ENCODE measurements around the gene LUC7L2. TPM values are rescaled to one million over a fixed set of nuclear protein-coding genes. Genes with fewer than 3 reads are reported as not detected.
A peak's percentile ranks its signal among the peaks of the same experiment; 100 is the strongest.
"Not testable (repeated sequence)": the region's sequence is repeated elsewhere in the genome, so short reads cannot be mapped to it uniquely, and the experiment has no call there.

LUC7L2 gene, protein sequence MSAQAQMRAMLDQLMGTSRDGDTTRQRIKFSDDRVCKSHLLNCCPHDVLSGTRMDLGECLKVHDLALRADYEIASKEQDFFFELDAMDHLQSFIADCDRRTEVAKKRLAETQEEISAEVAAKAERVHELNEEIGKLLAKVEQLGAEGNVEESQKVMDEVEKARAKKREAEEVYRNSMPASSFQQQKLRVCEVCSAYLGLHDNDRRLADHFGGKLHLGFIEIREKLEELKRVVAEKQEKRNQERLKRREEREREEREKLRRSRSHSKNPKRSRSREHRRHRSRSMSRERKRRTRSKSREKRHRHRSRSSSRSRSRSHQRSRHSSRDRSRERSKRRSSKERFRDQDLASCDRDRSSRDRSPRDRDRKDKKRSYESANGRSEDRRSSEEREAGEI
- total RNA-seq (2022) (138 and 145 TPM in 2 replicates), Bru-seq, nascent RNA (percentile 94 among the genes with signal in this experiment), BruChase-seq, experiment 1, labeled RNA remaining after a 6-hour chase (percentile 99 among the genes with signal in this experiment), BruChase-seq, experiment 2, labeled RNA remaining after a 2-hour chase (percentile 98 among the genes with signal in this experiment)
- long read RNA-seq, transcript LUC7L2-202 (10 exons, 2,645 nt), result major isoform, 406 of 612 reads
- long read RNA-seq, partial matches to known transcripts, result 145 of 612 reads
- long read RNA-seq, other reads (novel, unspliced or antisense), result 55 of 612 reads

- TF ChIP-seq CTCF (IDR thresholded peaks at IDR 0.05; ENCODE audit: unreplicated experiment), result no peak
- Mint-ChIP-seq H3K9me3 (ENCODE audit: unreplicated experiment) (no peaks in the 10 kb centered on the region), H3K36me3 (ENCODE audit: insufficient read depth, unreplicated experiment) (peaks cover 43% of the 10 kb centered on the region), H3K4me3 (ENCODE audit: unreplicated experiment) (peak within 1 kb of the TSS; percentile 99), H3K27me3 (ENCODE audit: insufficient read depth, unreplicated experiment) (no peaks in the 10 kb centered on the region), H3K4me1 (ENCODE audit: insufficient read depth, unreplicated experiment) (peaks cover 29% of the 10 kb centered on the region), H3K27ac (ENCODE audit: low read depth, unreplicated experiment) (peak within 1 kb of the TSS; percentile 96)
- ChIA-PET POLR2A (interaction anchor here (0.6 to 3.8 kb wide), 27 partner anchors 8 to 817 kb away, joined by 3 to 53 read pairs (median 4); partner anchors contain the start of genes FMC1, HIPK2, KDM7A and UBN2), CTCF (no interaction called here)
- BruUV-seq (replicated peaks), result no TSS peak
- intact Hi-C loops (cut with micrococcal nuclease), result loop anchor here (1.0 kb wide), 1 partner anchor 19 kb away; no protein-coding TSS in a partner anchor
- DNase-seq (ENCODE audit: unreplicated experiment), result peak; percentile 98
Measured at GRCh38 chr7:139359366-139360209, at the start of gene LUC7L2. TSS of gene LUC7L2 (plus strand) at chr7:139359894. CDS start at chr7:139360262, 368 bp downstream.

GRCh38 chr7:139317939-139318505 lies 41.7 kb upstream of the LUC7L2 start:
- TF ChIP-seq CTCF (IDR thresholded peaks at IDR 0.05; ENCODE audit: unreplicated experiment), result no peak
- Mint-ChIP-seq H3K4me1 (ENCODE audit: insufficient read depth, unreplicated experiment) (no peaks in the 10 kb centered on the region), H3K4me3 (ENCODE audit: unreplicated experiment) (no peak overlapping the region), H3K36me3 (ENCODE audit: insufficient read depth, unreplicated experiment) (no peaks in the 10 kb centered on the region), H3K9me3 (ENCODE audit: unreplicated experiment) (no peaks in the 10 kb centered on the region), H3K27me3 (ENCODE audit: insufficient read depth, unreplicated experiment) (no peaks in the 10 kb centered on the region), H3K27ac (ENCODE audit: low read depth, unreplicated experiment) (peak overlapping the region; percentile 63)
- ChIA-PET POLR2A (no interaction called here), CTCF (interaction anchor here (0.6 kb wide), 1 partner anchor 1021 kb away, joined by 4 read pairs; no protein-coding TSS in a partner anchor)
- intact Hi-C loops (cut with micrococcal nuclease), result no loop called here
- DNase-seq (ENCODE audit: unreplicated experiment), result no peak
- BruUV-seq (replicated peaks), result no TSS peak

DNA sequence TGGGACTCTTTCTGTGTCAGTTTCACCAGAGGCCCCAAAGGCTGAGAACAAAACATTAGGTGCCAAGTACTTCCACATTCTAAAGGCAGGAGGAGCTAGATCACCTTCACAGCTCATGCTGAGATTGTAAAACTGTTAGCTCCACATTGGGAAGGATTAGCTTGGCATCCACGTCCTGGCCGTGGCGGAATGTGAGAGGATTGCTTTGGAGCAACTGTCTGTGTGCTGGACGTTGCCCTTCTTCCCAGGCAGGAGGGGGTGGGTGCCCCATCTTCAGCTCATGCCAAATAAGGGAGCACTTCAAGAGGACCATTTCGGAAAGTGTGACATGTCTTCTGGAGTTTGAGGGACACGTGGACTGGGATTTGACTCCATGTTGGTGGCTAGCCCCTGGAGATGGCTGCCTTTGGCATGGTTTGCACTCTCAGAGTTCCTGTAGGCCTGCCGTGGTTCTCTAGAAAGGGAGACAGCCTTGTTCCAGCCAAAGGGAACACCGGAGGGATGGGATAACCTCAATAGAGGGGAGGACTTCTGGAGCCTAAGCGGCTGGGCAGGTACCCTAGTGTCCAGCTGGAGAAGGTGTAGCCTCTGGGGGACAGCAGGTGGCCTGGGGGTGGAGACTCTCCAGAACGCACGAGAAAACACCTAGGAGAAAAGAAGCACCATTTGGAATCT lies 38.5 kb upstream of the LUC7L2 start:
- H3K36me3 Mint-ChIP-seq (ENCODE audit: insufficient read depth, unreplicated experiment), result no peaks in the 10 kb centered on the region
- ChIA-PET POLR2A (interaction anchor here (0.9 kb wide), 1 partner anchor 19 kb away, joined by 3 read pairs; no protein-coding TSS in a partner anchor), CTCF (interaction anchor here (0.8 to 1.5 kb wide), 3 partner anchors 9 to 15 kb away, joined by 3 to 4 read pairs (median 3); no protein-coding TSS in a partner anchor)
- no peak overlapping the region for H3K27ac Mint-ChIP-seq (ENCODE audit: low read depth, unreplicated experiment)
- intact Hi-C loops (cut with micrococcal nuclease), result no loop called here
- no peaks in the 10 kb centered on the region for H3K9me3 Mint-ChIP-seq (ENCODE audit: unreplicated experiment)
- DNase-seq (ENCODE audit: unreplicated experiment), result peak; percentile 51
- H3K27me3 Mint-ChIP-seq (ENCODE audit: insufficient read depth, unreplicated experiment), result no peaks in the 10 kb centered on the region
- H3K4me1 Mint-ChIP-seq (ENCODE audit: insufficient read depth, unreplicated experiment), result no peaks in the 10 kb centered on the region
- peak; percentile 37 for TF ChIP-seq CTCF (IDR thresholded peaks at IDR 0.05; ENCODE audit: unreplicated experiment)
- no TSS peak for BruUV-seq (replicated peaks)
- H3K4me3 Mint-ChIP-seq (ENCODE audit: unreplicated experiment), result no peak overlapping the region

- CTCF ChIA-PET; H3K36me3 Mint-ChIP-seq (ENCODE audit: insufficient read depth, unreplicated experiment); H3K27ac Mint-ChIP-seq (ENCODE audit: low read depth, unreplicated experiment); intact Hi-C loops (cut with micrococcal nuclease); DNase-seq (ENCODE audit: unreplicated experiment); BruUV-seq (replicated peaks); H3K9me3 Mint-ChIP-seq (ENCODE audit: unreplicated experiment); H3K4me1 Mint-ChIP-seq (ENCODE audit: insufficient read depth, unreplicated experiment); H3K4me3 Mint-ChIP-seq (ENCODE audit: unreplicated experiment); H3K27me3 Mint-ChIP-seq (ENCODE audit: insufficient read depth, unreplicated experiment): not testable (repeated sequence)
- POLR2A ChIA-PET, result interaction anchor here (0.6 kb wide), 1 partner anchor 79 kb away, joined by 3 read pairs; no protein-coding TSS in a partner anchor
Measured at GRCh38 chr7:139324709-139325108, 35.0 kb upstream of the LUC7L2 start.
